Stimulated activated CD8-positive, alpha-beta memory T cell treated with anti-CD3 and anti-CD28 coated beads, Interleukin-15, amount 100 ng/mL, for 48 hours (primary cell): ENCODE data around the gene CAPN14.

Source experiments
- DNase-seq, 2 donors: peaks; one replicate each; pipeline ENCODE4 v3.0.0-alpha.2; 2020; ENCODE audit warnings: low read depth in 2 of 2

The CAPN14 gene, protein sequence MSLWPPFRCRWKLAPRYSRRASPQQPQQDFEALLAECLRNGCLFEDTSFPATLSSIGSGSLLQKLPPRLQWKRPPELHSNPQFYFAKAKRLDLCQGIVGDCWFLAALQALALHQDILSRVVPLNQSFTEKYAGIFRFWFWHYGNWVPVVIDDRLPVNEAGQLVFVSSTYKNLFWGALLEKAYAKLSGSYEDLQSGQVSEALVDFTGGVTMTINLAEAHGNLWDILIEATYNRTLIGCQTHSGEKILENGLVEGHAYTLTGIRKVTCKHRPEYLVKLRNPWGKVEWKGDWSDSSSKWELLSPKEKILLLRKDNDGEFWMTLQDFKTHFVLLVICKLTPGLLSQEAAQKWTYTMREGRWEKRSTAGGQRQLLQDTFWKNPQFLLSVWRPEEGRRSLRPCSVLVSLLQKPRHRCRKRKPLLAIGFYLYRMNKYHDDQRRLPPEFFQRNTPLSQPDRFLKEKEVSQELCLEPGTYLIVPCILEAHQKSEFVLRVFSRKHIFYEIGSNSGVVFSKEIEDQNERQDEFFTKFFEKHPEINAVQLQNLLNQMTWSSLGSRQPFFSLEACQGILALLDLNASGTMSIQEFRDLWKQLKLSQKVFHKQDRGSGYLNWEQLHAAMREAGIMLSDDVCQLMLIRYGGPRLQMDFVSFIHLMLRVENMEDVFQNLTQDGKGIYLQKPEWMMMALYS

DNA sequence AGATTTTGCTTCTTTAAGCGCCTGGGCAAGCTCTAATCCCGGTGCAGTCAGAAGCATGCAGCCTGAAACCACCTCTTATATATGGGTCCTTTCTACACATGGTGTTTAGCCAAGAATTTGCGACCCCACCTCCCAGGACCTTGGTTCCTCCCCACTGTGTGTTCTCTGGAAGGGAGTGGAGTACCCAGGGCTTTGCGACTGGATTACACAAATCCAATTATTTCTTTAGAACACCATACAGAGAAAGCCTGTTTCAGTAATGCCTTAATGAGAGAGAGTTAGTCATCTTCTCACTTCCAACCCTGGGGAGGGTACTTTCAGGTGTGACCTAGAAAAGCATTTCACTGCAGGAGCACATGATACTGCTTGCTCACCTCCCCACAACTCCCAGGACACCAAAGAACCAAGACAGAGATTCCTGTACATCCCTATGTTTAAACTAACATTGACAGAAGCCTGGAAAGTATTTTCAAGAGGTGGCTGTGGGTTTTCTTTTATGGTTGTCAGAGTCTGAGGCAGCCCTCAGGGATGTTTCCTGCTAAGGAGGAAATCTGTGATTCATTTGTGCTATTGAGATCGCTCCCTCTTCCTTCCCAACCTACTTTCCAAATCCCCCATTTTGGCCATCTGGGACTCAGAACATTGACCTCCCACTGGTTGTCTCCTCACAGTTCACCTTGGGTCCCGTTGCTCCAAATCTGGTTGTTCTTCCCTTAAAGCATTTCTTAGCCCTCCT lies at the start of gene CAPN14:
TSS of gene CAPN14 (minus strand) at position 51 of the 736 bp plus-strand sequence. CDS start 12,068 bp downstream, outside the sequence.
- no peak for DNase-seq

DNA sequence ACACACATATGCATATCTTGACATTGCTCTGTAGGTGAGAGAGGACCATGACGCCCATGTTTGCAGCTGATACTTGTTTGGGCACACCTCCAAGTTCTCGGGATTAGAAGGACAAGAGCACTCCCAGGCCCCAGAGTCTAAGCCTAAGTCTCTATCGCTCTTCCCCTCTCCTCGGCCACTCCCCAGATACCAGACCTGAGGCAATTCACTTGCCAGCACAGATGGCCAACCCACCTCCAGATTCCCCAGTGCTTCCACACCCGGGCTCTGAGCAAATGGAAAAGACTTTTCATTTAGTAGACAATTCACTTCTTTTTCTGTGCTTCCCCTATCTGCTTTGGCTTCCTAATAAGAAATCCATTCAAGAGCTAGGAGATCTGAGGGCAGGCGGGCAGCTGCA lies 49.5 kb upstream of the CAPN14 start:
- no peak for DNase-seq

DNA sequence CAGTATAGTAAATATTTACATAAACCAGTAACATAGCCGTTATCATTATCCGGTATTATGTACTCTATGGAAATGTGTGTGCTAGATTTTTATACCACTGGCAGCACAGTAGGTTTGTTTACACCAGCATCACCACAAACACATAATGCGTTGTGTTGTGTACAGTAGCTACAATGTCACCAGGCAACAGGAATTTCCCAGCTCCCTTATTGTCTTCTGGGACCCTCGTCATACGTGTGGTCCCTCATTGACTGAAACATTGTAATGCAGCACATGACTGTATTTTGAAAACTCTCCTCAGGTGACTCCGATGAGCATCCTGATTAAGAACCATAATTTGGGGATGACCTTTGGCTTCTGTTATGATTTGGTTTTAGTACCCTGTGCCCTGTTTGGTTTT lies 47.9 kb upstream of the CAPN14 start:
- DNase-seq, result no peak

DNA sequence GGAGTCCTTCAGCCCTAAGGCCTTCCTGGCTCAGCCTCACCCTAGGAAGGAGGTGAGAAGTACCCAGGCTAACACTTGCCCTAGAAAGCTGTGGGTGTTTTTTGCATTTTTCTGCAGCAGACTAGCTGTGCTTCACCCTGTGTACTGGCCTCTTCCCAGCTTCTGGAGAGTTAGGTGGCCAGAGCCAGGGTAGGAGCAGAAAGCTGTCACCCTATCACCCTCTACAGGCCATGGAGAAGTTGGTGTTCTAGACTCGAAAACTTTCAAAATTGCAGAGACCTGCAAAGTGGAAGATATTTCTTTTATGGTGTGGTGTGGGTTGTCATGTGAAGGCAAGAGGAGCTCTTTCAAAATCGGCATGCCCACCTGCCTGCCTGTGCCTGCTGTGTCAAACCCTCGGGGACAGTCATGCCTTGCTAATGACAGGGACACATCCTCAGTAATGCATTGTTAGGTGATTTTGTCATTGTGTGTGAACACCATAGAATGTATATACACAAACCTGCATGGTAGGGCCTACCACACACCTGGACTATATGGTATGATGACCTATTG lies 46.4 kb upstream of the CAPN14 start:
- no peak for DNase-seq

DNA sequence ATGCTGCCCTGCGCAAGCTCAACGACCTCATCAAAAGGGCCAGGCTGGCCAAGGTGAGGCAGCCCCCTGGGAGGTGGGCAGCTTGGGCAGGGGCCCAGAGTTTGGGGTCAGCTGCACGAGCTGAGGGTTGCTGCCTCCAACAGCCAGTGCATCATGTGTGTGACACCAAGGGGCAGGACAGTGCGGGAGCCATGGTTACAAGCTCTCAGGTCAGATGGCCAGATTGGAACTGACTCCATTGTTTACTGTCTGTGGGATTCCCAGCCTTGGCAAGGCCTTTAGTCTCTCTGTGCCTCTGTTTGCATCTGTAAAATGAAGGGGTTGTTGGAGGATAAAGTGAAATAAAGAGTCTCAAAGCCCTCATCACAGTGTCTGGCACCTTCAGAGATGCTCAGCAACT lies 43.6 kb upstream of the CAPN14 start:
- no peak for DNase-seq

DNA sequence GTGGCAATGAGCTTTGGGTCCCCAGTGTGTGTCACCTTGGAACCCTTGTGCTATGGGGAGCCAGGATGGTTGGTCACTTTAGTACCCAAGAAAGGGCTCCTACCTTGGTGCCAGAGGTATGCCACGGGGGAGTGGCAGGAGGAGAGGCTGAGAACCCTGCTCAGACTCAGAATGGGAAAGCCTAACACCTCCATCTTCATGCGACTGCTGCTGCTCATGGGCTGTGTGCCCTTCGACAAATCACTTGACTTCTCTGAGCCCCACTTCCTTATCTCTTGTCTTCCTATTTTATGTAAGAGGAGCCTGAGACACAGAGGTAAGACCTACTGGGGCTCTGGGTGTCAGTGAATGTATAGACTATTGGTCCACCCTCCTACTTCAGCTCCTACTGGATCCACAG lies 41.8 kb upstream of the CAPN14 start:
- DNase-seq, result no peak

DNA sequence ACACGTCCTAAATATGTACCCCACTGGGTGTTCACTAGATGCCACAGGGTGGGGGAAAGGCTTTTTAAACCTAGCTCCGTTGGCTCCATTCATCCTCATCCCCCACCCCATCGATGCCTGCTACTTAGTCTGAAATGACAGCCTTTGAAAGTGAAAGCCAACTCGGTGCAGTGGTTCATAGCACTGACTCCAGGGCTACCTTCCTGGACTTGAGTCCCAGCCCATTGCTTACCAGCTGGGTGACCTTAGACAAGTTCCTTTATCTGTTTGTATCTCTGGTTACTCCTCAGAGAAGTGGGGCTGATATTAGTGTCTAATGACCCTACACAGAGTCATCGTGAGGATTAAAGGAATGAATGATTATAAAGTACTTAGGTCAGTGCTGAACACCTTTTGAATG lies 41.0 kb upstream of the CAPN14 start:
- no peak for DNase-seq

DNA sequence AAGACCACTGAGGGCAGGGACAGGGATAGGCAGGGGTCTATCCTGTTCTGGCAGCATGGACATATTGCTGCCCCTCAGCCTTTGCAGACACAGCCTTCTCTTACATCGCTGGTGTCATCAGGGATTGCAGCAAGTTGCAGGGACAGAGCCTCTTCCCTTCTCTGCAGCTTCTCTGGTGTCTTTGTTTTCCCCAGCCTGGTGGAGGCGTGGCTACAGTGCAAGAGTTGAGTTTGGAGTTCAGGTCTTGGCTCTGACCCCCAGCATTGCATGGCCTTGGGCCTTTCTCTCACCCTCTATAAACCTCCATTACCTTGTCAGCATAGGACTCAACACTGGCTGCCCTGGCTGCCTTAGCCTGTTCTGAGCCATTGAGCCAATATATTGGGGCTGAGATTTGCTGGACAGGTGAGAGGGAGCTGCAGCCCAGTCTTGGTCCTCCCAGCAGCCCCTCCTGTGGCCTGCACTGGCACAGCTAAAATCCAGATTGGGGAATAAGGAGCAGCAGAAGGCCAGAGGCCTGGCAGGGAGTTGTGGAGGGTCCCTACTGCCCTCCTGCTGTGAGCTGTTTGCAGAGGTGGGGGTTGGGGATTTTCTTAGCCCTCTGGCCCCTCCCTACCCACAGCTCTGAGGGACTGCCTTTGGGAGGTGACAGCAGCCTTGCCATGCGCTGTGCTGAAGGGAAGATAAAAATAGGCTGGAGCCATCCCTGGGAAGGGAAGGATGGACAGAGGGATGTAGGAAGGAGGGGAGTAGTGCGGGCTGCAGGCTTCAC lies 39.5 kb upstream of the CAPN14 start:
- DNase-seq, result no peak

DNA sequence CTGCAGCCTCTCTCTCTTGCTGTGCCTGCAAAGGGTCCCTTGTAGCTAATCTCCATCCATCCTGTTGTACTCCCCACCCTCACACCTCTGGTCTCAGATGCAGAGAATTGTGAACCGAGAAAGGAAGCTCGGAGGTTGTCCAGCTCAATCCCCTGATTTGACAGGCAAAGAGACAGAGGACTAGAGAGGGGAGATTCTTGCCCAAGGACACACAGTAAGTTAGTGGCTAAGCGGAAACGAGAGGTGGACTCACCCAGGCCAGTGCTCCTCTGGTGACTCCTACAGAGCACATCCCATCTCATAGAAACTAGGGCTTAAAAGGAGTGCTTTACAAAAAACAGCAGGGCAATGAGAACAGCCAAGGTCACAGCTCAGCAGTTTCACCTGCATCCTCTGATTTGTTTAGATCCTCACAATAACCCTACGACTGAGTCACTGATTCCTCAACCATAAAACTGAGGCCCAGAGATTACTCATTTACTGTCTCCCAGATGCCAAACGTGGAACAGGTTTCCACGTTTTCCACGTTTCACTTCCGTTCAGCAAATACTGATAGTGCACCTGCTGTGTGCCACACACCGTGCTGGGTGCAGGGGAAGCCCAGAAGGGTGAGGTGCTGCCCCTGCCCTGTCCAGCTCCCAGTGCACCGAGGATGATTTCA lies 38.7 kb upstream of the CAPN14 start:
- no peak for DNase-seq

DNA sequence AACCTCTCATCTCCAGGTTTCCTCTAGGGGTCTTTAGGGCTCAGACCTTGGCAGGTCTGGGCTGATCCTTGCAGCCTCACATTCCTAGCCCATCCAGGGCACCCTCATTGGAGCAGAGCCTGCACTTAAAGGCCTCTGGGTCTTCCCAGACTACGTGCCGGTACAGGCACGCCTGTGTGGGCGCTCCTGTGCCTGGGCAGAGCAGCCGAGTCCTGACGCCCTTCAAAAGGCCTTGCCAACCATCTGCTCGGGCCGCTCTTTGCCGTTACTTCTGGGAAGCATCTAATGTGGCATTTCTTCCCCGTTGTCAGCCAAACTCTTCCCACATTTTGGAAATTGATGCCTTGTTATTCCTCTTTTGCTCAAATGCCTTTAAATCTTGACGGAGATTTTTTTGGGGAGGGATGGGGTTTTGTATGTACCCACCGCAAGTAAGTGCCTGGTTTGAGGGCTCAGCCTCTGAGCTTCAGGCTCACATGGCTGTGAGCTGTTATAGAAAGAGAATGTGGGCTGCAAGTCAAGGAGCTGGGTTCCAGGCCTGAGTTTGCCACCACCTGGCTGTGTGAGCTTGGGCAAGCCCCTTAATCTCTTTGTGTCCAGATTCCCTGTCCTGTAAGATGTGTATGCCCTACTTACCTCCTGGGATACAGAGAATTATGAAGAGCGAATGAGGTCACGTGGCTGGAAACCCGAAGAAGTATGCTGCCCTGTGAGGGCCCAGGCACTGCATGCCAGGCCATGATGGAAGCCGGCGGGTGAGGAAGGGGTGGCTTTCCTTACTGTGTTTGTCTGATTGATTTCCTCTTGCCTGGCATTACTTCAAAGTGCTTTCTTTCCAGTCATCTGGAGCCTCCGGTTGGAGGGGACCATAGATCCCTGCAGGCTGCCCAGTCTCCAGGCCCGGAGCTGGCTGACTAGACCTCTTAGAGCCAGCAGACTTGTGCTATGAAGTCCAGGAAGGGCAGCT lies 37.2 kb upstream of the CAPN14 start:
- no peak for DNase-seq

DNA sequence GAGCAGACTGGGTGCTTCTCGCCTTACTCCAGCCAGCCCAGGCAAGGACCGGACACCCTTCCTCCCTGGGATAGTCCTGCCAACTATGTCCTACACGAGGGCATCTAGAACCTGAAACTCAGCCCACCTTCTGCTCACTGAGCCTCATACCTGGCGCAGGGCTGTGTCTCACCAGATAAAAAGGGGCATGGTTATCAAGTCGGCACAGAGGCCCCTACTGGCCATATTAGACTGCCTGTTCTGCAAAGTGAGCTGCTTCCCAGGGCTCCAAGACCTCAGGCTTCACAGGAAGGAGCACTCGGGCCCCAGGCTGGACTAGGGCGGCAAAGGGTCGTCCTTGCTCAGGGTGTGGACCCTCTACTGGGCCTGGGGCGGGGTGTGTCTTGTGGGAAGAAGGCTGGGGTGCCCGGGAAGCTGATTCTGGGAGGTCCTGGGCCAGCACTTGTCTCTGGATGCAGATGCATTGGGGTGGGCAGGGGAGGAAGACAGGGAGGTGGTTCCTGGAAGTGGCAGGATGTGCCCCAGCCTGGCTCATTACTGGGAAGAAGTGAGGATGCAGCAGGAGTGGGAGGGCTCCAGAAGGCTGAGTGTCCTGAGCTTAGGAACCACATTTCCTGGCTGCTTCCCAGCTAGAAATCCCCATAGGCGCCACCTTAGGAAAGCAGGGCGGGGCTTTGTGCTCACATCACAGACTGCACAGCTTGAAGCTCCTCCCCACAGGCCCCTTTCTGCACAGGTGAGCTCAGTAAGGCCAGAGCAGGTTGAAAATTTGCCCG lies 36.2 kb upstream of the CAPN14 start:
- no peak for DNase-seq

DNA sequence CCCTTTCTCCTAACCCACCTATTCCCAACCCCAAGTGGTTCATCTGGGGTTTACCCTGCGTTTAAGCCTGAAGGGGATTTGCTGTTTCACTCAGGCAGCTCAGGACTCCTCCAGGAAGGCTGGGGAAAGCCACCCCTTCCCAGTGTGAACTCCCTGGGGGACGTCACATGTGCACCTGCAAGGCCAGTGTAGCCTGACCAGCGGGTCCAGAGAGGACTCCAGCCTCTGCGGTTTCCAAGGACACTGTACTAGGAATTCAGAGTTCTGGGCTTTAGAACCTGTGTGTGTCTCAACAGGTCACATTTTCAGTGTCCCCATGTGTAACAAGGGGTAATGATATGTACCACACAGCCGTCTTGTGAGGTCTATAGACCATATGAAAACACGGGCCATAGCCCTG lies 34.5 kb upstream of the CAPN14 start:
- DNase-seq, result no peak

DNA sequence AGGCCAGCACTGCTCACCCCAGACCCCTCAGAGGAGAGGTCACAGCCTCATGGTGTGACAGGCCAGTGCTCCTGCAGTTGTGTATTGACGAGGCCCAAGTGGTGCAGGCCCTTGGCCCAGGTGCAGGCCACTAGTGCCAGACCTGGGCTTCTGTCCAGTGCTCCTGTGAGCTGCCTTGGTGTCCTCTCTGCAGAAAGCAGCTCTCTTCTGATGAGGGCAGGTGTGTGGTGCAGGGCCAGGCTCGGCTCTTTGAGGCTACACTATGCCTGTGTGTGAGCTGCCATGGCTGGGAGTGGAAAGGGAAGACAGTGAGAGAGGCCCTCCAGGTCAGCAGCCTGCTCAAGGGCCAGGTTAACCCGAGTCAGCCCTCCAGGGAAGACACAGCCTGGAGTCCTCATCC lies 33.7 kb upstream of the CAPN14 start:
- DNase-seq, result no peak

DNA sequence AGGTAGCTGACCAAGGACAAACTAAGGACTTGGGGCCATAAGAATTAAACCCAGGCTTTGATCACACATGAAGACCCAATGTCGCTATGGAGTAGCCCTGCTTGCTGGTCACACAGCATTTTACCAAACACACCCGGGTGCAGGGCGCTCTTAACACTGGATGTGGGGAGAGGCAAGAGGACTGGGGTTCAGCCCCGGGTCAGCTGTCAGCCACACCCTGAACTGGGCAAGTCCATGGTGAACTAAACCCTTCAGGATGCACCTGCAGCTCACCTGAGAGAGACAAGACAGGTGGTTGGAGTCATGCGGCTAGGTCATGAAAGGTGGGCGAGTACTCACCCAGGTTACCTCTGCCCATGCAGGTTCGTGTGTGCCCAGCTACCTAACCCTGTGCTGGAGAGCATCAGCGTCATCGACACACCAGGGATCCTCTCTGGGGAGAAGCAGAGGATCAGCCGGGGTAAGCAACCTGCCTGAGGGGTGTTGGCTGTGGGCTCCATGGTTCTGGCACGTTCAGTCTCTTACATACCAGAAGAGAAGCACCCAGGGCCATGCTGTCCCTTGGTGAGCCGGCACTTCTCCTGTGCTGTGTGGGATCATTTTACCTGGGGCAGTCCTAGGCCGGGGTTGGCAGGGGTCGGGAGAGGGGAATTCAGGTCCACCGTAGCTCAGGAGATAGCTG lies 31.8 kb upstream of the CAPN14 start:
- DNase-seq, result no peak

DNA sequence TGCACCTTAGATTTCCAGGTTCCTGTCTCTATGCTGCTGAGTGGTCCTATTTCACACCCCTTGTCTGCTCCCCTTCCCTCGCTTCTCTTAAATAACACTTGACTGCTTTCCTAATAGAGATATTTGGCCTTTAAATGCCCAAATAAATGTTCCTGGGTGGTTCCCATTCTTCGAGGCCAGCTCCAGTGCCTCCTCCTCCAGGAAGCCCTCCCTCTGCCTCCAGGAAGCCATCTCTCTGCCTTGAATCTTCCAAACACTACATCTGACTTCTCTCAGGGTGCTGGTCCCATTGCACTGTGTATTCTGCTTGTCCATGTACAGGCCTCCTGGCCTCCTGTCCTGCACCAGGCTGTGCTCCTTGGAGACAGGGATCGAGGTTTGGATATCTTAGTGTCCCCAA lies 30.8 kb upstream of the CAPN14 start:
- DNase-seq, result no peak

DNA sequence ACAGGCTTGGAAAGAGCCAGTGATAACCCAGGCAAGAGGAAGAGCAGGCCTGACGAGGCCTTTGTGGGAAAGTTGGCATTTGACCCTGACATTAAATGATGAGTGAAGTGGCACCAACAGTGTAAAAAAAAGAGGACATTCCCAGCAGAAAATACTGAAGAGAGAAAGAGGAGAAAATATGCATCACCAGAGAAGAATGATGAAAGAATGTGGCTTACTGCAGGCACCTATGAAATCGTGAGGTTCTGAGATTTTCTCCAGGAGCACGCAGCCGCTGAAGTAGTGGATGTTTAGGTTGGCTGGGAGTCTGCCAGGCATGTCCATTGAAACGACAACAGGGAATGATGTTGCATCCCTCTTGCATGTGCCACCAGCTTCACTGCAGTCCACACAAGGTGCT lies 30.4 kb upstream of the CAPN14 start:
- no peak for DNase-seq

DNA sequence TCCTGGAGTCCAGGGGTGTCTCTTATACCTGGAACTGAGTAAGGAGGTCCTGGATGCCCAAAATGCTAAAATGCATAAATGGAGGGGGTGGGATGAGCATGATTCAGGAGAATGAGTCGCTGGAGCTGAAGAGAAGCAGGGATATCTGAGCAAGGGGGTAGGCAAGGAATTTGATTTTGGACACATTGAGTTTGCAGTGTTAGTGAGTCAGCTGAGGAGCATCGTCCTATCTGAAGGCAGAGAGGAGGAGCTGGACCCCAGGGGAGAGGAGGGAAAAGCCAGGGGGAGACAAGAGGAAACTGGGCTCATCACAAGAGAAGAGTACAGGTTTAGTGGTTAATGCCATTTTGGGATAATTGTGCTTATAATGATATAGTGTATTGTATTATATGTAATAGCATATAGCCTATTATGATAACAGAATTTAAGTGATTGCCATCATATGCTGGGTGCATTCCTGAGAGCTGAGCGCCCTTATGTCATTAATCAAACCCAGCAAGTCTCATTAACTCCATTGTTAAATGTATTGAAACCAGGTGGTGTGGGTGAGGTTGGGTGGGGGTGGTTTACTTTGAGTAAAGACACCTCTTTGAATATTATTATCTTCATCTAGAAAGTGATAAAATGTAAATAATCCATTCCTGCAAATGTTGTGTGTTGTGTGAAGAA lies 29.0 kb upstream of the CAPN14 start:
- DNase-seq, result no peak

DNA sequence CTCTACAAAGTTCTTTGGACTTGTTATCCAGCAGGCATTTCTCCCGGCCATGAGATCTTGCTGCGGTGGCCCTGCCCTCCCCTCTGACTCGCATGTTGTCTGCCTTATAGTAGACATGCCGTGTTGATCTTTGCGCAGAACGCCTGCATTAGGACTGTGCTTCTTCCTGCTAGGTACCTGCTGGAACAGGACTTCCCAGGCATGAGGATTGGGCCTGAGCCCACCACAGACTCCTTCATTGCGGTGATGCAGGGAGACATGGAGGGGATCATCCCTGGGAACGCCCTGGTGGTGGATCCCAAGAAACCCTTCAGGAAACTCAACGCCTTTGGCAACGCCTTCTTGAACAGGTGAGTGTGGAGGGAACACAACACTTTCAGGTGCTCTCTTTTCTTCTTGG lies 26.8 kb upstream of the CAPN14 start:
- no peak for DNase-seq
